HG03060 (cell line): ENCODE data around the gene BET1L.

Source experiments
- ATAC-seq: cut with Tn5 transposase; IDR thresholded peaks from one replicate; pipeline ENCODE4 v1.9.1; 2021; ENCODE audit warnings: low read depth, moderate number of reproducible peaks; ENCODE audit not compliant: unreplicated experiment

Gene BET1L

DNA sequence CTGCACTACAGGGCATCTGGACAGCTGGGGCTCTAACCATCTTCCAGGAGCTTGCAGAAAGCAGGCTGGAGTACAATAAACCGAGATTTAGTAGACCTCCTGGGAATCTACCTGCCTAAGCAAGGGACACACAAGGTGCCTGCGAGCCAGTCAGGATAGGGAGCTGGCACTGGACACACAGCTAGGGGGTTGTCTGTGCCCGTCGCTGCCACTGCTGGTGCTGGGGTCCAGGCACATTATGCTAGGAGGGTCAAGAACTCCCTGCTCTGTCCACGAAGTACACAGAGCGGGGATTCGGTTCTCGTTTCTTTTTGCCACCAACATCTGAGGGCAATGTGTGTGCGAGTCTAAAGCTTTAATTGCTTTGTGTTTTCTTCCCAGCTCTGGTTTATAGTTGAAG, 4.5 kb upstream of the BET1L start:
- ATAC-seq, result no peak

DNA sequence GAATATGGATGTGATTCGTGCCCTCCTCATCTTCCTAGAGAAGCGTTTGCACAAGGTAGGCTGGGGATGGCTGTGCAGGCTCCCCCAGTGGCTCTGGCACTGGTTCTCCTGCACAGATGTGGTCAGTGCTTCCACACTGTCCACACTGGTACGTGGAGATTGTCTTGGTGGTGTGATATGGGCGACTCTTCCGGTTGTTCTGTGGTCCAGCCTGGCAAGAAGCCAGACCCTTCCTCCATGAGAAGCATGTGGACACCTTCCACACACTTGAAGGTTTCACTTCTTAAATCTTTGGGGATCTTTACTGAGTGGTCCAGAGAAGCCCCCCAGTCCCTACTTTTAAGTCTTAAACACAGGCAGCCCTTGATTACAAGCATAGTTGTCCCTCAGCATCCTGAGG, 4.1 kb upstream of the BET1L start:
- no peak for ATAC-seq

DNA sequence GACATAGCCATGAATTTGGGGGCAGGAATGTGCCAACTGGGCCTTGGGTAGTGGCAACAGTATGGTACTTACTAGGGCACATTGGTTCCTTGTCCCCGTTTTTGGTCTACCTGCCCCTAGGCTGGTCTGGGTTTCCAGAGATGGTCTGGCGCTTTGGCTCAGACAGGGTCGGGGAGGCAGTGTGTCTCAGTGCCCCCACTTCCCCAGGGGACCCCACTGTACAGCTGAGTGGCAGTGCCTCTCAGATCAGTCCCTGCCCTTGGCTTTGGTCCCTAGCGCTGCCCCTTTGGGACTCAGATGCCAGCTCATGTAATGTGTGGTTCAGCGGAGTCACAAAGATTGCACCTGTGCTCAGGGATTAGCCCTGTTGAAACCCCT, 3.6 kb upstream of the BET1L start:
- ATAC-seq, result no peak

DNA sequence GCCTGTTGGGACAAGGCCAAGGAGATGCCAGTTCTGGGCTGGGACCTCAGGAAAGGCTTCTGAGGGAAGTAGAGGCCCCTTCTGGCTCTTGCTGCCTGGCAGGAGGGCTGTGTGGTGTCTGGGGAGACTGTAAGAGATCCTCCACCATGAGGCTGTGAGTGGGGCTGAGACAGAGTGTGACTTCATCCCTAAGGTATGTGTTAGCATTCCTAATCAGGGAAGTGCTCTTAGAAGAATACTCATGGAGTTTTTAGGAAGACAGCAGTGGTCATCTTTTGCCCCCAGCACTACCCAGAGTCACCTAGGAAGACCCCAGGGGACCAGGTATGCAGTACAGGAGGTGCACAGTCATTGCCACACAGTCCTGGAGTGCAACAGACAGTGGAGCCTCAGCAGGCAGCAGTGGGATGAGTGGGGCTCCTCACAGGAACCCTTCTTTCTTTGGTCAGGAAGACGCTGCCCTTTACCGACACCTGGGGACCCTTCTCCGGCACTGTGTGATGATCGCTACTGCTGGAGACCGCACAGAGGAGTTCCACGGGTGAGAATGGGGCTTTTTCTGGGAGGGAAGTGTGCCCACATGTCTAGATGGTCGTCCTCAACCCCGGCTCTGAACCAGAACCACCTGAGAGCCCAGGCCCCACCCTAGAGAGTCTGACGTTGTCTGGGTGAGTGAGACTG, 3.1 kb upstream of the BET1L start:
- no peak for ATAC-seq

DNA sequence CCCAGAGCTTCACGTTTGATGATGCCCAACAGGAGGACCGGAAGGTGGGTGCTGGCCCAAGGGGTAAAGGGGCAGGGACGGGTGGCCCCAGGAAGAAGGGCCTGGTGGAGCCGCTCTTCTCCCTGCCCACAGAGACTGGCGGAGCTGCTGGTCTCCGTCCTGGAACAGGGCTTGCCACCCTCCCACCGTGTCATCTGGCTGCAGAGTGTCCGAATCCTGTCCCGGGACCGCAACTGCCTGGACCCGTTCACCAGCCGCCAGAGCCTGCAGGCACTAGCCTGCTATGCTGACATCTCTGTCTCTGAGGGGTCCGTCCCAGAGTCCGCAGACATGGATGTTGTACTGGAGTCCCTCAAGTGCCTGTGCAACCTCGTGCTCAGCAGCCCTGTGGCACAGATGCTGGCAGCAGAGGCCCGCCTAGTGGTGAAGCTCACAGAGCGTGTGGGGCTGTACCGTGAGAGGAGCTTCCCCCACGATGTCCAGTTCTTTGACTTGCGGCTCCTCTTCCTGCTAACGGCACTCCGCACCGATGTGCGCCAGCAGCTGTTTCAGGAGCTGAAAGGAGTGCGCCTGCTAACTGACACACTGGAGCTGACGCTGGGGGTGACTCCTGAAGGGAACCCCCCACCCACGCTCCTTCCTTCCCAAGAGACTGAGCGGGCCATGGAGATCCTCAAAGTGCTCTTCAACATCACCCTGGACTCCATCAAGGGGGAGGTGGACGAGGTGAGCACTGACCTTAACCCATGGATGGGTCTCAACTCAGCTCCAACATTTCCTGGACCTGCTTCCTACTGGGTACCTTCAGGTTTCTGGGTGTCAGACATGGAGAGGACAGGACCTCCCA, 2.3 kb upstream of the BET1L start:
- ATAC-seq, result no peak

DNA sequence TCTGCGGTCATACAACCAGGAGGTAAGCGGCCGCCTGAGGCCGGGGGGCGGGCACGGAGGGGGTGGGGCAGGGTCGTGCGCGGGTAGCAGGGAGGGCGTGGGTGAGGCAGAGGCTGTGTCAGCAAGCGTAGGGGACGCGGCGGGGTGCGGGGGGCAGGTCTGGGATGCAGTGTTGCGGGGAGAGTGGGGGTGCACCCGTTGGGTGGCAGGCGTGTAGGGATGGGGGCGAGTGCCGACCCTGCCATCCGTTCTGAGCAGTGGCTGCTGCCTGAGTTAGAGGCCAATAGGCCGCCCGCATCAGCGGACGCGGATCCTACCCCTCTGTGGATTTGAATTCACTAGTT, 1.7 kb upstream of the BET1L start:
- no peak for ATAC-seq

DNA sequence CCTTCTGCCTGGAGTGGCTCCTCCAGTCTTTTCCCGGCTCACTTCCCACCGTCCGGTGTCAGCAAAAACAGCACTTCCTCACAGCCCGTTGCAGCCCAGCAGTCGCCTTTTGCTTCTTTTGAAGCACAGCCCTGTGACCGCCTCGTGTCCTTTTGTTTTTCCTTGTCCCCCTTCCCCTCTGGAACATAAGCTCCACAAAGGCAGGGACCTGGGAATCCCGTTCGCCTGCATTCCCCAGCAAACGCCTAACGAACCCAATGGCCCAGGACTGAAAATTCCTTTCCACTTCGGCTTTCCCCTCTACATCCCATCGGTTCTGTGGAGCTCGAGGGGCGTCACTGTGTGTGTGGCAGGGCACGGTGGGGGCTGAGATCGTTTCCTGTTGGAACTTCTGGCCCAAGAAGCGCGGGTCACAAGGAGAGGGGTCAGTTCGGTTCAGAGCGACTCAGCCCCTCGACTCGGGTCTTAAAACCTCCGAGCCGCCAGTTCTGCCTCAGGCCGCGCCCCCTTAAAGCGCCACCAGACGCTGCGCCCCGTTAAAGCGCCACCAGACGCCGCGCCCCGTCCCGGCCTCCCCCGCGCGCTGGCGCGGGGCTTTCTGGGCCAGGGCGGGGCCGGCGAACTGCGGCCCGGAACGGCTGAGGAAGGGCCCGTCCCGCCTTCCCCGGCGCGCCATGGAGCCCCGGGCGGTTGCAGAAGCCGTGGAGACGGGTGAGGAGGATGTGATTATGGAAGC, 1.1 kb upstream of the BET1L start:
- ATAC-seq, result no peak

DNA sequence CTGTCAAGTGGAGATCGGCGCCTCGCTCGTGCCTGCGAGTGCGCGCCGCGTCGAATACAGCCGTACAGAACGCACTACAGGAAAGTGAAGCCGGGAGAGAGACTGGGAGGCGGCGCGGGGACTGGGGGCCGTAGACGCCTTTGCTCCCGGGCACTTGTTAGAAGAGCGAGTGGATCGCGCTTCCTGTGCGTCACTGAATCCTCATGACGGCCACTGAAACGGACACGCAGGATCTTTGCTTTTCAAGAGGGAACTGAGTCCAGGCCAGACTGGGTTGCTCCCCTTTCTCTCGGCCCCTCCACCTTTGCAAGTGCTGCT, 623 bp upstream of the BET1L start:
- ATAC-seq, result no peak

DNA sequence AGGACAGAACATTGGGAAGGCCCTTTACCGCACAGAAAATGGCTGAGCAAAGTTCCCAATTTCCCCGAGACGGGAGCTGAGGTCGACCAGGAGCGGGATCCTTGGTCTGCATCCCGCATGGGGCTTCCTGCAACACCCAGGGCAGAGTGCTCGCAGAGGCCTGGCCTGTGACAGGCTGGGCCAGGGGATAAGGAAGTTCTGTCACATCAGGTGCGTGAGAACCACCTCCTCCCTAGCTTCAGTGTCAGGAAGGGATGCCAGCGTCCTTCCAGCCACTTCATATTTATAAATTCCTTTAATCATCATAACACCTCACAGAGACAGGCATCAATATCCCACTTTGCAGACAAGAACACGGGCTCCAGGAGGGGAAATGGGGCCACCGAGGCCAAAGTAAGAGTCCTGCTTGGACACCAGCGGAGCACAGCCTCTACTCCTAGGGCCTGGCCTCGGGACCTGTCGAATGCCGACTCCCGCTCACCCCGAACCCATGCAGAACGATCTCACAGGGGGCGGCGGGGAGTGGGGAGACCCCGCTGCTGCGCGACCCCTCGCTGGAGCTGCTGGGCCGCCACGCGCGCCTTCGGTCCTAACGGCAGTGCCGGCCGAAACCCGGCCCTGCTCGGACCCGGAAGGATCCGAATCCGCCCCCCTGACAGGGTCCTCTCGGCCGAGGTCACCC, 532 bp downstream of the BET1L start:
- no peak for ATAC-seq

DNA sequence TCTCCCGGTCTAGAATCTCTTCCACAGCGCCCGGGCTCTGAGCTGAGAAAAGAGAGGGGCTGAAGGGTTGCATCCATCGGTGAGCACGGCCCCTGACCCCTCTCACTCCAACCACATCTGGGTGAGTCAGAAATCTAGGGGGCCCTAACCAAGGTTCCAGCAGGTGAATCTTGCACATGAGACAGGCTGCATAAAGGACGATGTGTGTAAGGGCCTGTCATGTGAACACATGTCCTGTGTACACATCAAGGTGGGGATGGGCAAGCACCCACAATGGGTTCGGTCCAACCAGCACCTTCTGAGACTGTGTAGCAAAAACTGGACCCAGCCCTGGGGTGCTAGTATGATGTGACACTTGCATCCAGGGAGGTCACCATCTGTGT, 1.2 kb downstream of the BET1L start:
- ATAC-seq, result no peak

DNA sequence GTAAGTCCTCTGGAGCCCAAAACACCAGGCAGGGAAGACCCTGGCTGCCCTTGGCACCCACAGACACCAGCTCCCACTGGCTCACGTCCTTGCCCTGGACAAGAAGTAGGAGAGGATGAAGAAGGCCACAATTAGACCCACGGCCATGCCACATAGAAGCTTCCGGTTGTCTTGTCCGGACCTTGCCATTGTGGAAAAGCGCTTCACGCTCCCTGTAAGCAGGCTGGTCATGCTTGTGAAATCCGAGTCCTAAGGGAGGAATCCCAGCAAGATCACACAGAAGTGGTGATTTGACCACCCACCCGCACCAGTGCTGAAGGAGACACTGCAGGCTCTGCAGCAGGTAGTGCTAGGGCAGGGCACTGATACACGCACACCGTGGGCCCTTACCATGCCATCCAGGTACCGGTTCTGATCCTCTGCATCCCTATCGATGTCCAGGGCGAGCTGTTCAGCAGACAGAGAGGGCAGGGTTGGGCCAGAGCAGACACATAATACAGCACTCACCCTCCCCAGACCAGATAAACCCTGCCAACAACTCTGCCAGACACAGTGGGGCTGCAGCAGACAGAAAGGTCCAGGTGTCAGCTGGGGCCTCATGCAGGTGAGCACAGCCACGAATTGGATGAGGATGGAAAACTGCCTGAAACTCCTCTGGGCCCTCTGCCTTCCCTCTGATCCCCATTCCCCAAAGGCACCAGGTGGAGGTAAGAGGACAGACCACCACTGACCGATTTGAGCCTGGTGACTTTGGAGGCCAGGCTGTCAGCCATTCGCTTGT, 1.8 kb downstream of the BET1L start:
- no peak for ATAC-seq

DNA sequence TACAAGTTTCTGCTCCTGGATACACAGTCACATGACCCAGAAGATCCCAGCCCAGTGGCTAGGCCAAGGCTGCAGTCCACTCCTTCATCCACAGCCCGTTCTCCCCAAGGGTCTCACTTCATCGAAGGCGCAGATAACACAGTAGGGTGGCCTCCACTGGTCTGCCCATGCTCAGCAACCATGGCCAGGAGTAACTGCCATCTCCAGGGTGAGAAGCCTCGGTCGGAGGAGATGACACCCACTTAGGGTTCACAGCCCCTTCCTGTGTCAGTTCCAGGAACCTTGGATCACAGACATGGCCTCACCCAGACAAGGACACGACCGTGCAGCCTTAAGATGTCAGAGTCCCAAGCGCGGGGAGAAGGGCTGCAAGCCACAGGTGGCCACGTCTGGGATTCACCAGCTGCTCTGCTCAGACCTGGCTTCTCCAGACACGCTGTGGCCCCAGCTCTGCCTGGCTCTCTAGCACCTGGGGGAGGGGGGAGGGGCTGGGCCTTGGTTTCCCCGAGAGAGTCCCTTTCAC, 2.6 kb downstream of the BET1L start:
- ATAC-seq, result no peak

DNA sequence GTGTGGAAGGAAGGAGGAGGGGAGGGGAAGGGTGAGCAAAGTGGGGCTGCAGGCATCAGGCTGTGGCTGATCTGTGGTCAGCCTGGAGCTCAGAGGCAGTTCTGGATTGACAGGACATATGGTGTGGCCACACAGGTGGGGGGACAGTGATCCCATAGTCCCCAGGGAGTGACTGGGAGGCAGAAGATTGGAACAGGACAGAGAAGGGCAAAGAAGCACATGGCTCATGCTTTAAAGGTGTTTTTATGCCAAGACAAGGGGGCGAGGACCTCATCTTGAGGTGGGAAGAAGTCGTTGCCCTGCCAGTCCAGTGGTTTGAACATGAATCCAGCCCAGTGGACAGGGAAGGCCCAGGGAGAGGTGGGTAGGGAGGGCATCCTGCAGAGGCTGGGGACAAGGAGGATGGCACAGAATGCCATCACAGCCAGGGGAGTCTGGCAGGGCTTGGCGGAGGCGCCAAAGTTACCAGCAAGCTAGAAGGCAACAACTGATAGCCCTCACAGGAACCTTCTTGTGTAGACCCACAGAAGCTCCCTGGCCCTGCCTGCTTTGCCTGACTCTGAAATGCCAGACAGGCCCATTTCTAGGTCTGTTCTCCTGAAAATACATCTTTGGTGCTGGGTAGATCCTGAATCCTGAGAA, 3.1 kb downstream of the BET1L start:
- no peak for ATAC-seq

DNA sequence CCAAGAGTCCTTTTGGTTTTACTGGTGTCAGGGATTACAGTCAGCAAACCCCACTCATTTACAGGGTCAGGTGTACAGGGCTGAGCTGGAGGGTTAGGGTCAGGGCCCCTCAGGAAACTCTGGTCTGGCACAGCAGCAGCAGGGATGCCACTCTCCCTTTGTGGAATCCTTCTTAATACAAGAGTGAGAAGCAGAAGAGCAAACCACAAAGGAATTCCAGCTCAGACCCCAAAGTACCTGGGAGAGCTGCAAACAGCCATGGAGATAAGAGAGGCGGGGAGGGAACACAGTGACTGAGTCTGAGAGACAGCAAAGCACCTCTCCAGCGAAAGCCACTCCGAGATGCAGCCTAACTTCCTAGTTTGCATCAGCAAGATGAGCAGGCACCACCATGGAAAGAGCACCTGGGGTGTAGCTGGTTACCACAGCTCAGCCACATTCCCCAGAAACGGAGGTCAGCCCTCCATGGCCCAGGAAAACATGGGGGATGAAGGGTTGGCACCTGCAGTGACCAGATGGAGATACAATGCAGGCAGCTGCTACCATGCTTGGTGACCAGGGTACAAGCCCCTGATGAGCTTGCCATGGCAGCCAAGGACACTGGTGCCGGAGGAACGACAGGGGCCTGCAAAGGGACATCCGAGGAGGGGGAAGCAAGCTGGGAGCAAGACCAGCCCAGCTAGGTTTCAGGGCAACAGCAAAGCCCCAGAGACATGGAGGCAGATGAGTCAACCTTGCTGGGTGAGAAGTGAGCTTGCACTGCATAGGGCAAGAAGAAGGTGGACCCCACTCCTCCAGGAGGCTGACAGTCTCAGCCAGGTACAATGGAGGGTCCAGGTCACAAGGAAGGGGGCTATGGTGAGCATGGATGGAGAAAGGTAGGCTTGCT, 3.9 kb downstream of the BET1L start:
- ATAC-seq, result no peak

DNA sequence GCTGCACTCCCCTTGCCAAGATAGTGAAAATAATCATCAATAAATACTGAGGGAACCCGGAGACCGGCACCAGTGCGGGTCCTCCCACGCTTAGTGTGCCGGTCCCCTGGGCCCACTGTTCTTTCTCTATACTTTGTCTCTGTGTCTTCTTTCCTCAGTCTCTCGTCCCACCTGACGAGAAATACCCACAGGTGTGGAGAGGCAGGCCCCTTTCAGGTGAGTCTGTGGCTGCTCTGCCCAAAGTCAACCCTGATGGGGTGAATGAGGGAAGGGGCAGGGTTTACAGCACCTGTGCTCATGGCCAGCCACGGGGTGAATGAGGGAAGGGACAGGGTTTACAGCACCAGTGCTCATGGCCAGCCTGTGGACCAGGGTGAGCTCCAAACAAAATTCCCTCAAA, 4.7 kb downstream of the BET1L start:
- ATAC-seq, result no peak

DNA sequence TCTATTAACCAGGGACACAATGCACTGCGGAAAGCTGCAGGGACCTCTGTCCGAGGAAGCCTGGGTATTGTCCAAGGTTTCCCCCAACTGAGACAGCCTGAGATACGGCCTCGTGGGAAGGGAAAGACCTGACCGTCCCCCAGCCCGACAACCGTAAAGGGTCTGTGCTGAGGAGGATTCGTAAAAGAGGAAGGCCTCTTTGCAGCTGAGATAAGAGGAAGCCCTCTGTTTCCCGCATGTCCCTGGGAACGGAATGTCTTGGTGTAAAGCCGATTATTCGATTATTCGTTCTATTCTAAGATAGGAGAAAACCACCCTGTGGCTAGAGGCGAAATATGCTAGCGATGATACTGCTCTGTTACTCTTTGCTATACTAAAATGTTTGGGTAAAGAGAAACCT, 5.2 kb downstream of the BET1L start:
- no peak for ATAC-seq

DNA sequence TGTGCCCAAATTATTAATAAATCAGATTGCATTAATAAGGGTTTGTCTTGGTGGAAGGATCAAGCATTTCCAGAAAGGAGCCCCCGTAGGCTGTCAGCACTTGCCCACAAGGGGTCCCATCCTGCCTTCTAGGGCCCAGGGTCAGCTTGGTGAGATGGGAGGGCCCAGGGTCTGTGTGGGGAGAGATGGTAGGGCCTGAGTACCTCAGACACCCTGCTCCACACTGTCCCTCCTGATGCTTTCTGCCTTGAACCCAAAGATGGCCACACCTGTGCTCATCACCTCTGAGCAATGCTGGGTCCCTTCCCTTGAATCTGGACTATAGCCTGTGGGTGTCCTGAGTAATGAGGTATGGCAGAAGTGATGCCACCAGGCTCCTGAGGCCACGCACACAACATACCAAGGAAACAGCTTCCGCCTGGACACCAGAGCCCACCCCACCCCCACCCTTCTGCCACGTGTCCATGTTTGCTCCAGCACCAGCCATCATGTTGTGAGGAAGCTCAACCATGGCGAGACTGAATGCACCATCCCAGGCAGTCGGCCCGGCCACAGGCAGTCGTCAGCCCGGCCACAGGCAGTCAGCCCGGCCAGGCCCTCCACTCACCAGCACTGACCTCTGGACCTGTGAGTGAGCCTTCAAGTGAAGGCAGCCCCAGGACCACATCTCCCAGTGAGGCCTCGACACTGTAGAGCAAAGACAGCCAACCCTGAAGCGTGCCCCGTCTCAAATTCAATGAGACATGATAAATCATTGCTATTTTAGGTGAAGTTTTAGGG, 6.8 kb downstream of the BET1L start:
- no peak for ATAC-seq

DNA sequence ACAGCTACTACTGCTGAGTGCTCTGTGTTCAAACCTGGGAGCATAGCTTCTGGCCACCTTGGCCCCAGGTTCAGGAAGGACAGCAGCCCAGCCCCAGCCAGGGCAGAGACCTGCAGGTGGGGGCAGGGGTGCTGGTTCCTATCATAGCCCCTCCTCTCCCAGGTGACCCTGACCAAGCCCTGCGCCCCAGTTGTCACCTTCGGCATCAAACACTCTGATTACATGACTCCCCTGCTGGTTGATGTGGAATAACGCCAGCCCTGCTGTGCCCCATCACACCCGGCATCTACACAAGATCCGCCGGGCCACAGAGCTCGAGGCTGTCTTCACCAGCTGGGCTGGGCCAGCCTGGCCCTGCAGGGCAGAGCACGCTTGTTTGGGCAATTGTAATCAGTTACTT, 7.4 kb downstream of the BET1L start:
- no peak for ATAC-seq
